Transverse colon (tissue), 4 donors: Measurements from ENCODE around the gene RHOBTB3.

Experiments
- CTCF ChIP-seq, 5 experiments: fragments of 200-600 bp in 3 of 5; fragments of 450-650 bp in 2 of 5; sonication (generic) in 3 of 5; IDR thresholded peaks; 1 replicate in 2 of 5; 2 replicates in 3 of 5; pipeline ENCODE4 v1.5.1; 2016 to 2017; ENCODE audit warnings: antibody characterized with exemption in 5 of 5, inconsistent platforms in 3 of 5, mild to moderate bottlenecking in 2 of 5, moderate library complexity in 1 of 5
- EP300 ChIP-seq: sonication (generic); formaldehyde crosslinking; IDR thresholded peaks from one replicate; pipeline ENCODE4 v1.6.1; 2017; ENCODE audit warnings: antibody characterized with exemption, low read depth
- POLR2AphosphoS5 ChIP-seq, 3 donors: sonication (generic); formaldehyde crosslinking; IDR thresholded peaks; one replicate each; pipeline ENCODE4 v1.6.1; 2016; ENCODE audit warnings: antibody characterized with exemption in 3 of 3

- TF ChIP-seq POLR2AphosphoS5 (IDR thresholded peaks at IDR 0.05) = no peak
- TF ChIP-seq EP300 = no peak
- no peak for TF ChIP-seq CTCF (IDR thresholded peaks at IDR 0.05)
Observed at GRCh38 chr5:95816341-95816740, 85.2 kb downstream of the RHOBTB3 start.
